A549 (cell line): Measurements from ENCODE around the gene CTNND2. TPM values are rescaled to one million over a fixed set of nuclear protein-coding genes. Genes with fewer than 3 reads are reported as not detected.

ENCODE experiments used
- ATAC-seq, 2 experiments: fragments of 200-7000 bp in 1 of 2; fragments of >200 bp in 1 of 2; cut with Nextera tagmentation in 1 of 2; cut with Tn5 transposase in 1 of 2; 3 replicates each; pipeline versions ENCODE4 v1.8.0 to v1.9.1; 2018 to 2020; ENCODE audit warnings: mild to moderate bottlenecking in 1 of 2, moderate library complexity in 1 of 2
- CTCF ChIA-PET: fragments of 300-600 bp; sonication (Branson Sonifier 250); formaldehyde crosslinking; extraction: SDS; loops from one replicate; lab custom pipeline; 2021; ENCODE audit warnings: antibody characterized with exemption, inconsistent platforms; lab: Yijun Ruan, JAX
- POLR2A ChIA-PET: fragments of 350-600 bp; formaldehyde crosslinking; extraction: SDS; loops from one replicate; lab custom pipeline; 2021; ENCODE audit warnings: antibody characterized with exemption, inconsistent platforms; lab: Yijun Ruan, JAX
- DNase-seq, 2 experiments: peaks; one replicate each; pipeline versions ENCODE4 v3.0.0 to v3.0.0-alpha.2; 2011 to 2016; ENCODE audit warnings: low read depth in 1 of 2, low spot score in 1 of 2
- FAIRE-seq: peaks from 2 replicates; lab custom pipeline; 2011; peaks lifted over from hg19 to GRCh38; lab: Jason Lieb, UNC
- H3K27ac ChIP-seq, 2 experiments: fragments of >200 bp; sonication (Bioruptor Twin); formaldehyde crosslinking; 3 replicates each; pipeline ENCODE4 v1.5.1; 2016 to 2017
- H3K4me1 ChIP-seq: fragments of >200 bp; sonication (Bioruptor Twin); formaldehyde crosslinking; 3 replicates; pipeline ENCODE4 v1.6.1; 2016
- H3K4me2 ChIP-seq: fragments of >200 bp; sonication (Bioruptor Twin); formaldehyde crosslinking; 3 replicates; pipeline ENCODE4 v1.6.1; 2016
- H3K4me3 ChIP-seq: fragments of >200 bp; sonication (Bioruptor Twin); formaldehyde crosslinking; 3 replicates; pipeline ENCODE4 v1.5.1; 2016
- H3K9me3 ChIP-seq: fragments of >200 bp; sonication (Bioruptor Twin); formaldehyde crosslinking; 3 replicates; pipeline ENCODE4 v1.6.1; 2016
- CBX2 ChIP-seq: fragments of 200-600 bp; sonication (generic); IDR thresholded peaks from 2 replicates; pipeline ENCODE4 v1.6.1; 2016; ENCODE audit warnings: low read depth, mild to moderate bottlenecking, borderline replicate concordance
- CHD2 ChIP-seq: fragments of 150-350 bp; IDR thresholded peaks from 2 replicates; pipeline ENCODE4 v1.6.1; 2014; ENCODE audit warnings: low read length; ENCODE audit not compliant: partially characterized antibody
- CTCF ChIP-seq: fragments of >200 bp; sonication (Bioruptor Twin); formaldehyde crosslinking; IDR thresholded peaks from 3 replicates; pipeline ENCODE4 v1.5.1; 2016
- FOXS1 ChIP-seq: fragments of 250-450 bp; sonication (Bioruptor Pico); IDR thresholded peaks from 2 replicates; pipeline ENCODE4 v1.5.0; 2020; ENCODE audit warnings: mild to moderate bottlenecking, moderate library complexity
- HEYL ChIP-seq: fragments of 250-450 bp; sonication (Bioruptor Pico); IDR thresholded peaks from 2 replicates; pipeline ENCODE4 v1.8.0; 2021; ENCODE audit warnings: mild to moderate bottlenecking, moderate library complexity
- HOXB13 ChIP-seq: fragments of 250-450 bp; sonication (Bioruptor Pico); IDR thresholded peaks from 2 replicates; pipeline ENCODE4 v1.5.0; 2020; ENCODE audit warnings: low read depth, mild to moderate bottlenecking, moderate library complexity
- JUN ChIP-seq, 2 experiments: fragments of >200 bp; sonication (Bioruptor Twin); formaldehyde crosslinking; IDR thresholded peaks; 2 replicates in 1 of 2; 3 replicates in 1 of 2; pipeline ENCODE4 v1.6.1; 2016 to 2017
- JUNB ChIP-seq: fragments of >200 bp; sonication (Bioruptor Twin); formaldehyde crosslinking; IDR thresholded peaks from 2 replicates; pipeline ENCODE4 v1.6.1; 2016
- KDM5A ChIP-seq: fragments of 200-600 bp; sonication (generic); IDR thresholded peaks from 2 replicates; pipeline ENCODE4 v1.6.1; 2016; ENCODE audit warnings: antibody characterized with exemption, mild to moderate bottlenecking
- MAX ChIP-seq: IDR thresholded peaks from 2 replicates; pipeline ENCODE4 v1.6.1; 2012
- NFE2L2 ChIP-seq: fragments of 150-350 bp; conservative IDR thresholded peaks from 2 replicates; pipeline ENCODE4 v1.6.1; 2014; ENCODE audit warnings: low read length
- NR3C1 ChIP-seq: fragments of >200 bp; sonication (Bioruptor Twin); formaldehyde crosslinking; IDR thresholded peaks from 3 replicates; pipeline ENCODE4 v1.6.1; 2017
- PHF8 ChIP-seq: fragments of 200-600 bp; sonication (generic); IDR thresholded peaks from 2 replicates; pipeline ENCODE4 v1.6.1; 2016; ENCODE audit warnings: low read depth, mild to moderate bottlenecking, antibody characterized with exemption, moderate library complexity, borderline replicate concordance
- POLR2A ChIP-seq: IDR thresholded peaks from 2 replicates; pipeline ENCODE4 v1.6.1; 2012; ENCODE audit warnings: mild to moderate bottlenecking, low read length
- ZC3H11A ChIP-seq: fragments of 450-650 bp; IDR thresholded peaks from 2 replicates; pipeline ENCODE4 v1.6.1; 2014; ENCODE audit warnings: antibody characterized with exemption, mild to moderate bottlenecking
- ZSCAN20 ChIP-seq: fragments of 250-450 bp; sonication (Bioruptor Pico); IDR thresholded peaks from 2 replicates; pipeline ENCODE4 v1.8.0; 2022; ENCODE audit warnings: mild to moderate bottlenecking, moderate library complexity
- WGBS: methylation state at CpG from one replicate; pipeline ENCODE4 v1.1.6; 2017; ENCODE audit errors: missing lambda C conversion rate; 5-methylcytosine and 5-hydroxymethylcytosine counted together
- polyA plus RNA-seq, 4 experiments: library from polyadenylated mRNA; depleted of rRNA in 3 of 4; stranded (reverse); fragments of >200 nt; fragmentation: RNase III in 1 of 4; extraction: RNeasy Plus Mini Kit Qiagen cat#74134 plus additional on column Dnase treatment in 1 of 4; gene quantifications; 2 replicates in 3 of 4; 3 replicates in 1 of 4; pipeline ENCODE4 v1.2.3, GENCODE V29; 2011 to 2017
- TF ChIP-seq, protein P1 (sequence below): fragments of 250-450 bp; sonication (Bioruptor Pico); IDR thresholded peaks from 2 replicates; pipeline ENCODE4 v1.5.0; 2021; ENCODE audit warnings: mild to moderate bottlenecking, moderate library complexity, borderline replicate concordance
- TF ChIP-seq, protein P2 (sequence below): fragments of >200 bp; sonication (Bioruptor Twin); formaldehyde crosslinking; IDR thresholded peaks from 2 replicates; pipeline ENCODE4 v1.6.1; 2016
- TF ChIP-seq, protein P3 (sequence below): IDR thresholded peaks from 2 replicates; pipeline ENCODE4 v1.6.1; 2012

The CTNND2 gene
- polyA plus RNA-seq, 2 of the 4 experiments (the other 2 are of a cell fraction) = not detected

GRCh38 chr5:11853796-11854195 is 50.5 kb downstream of the CTNND2 start:
- Histone ChIP-seq H3K4me2 (no peak overlapping the region), H3K9me3 (no peaks in the 10 kb centered on the region), H3K27ac (no peak overlapping the region), H3K4me3 (no peak overlapping the region), H3K4me1 (no peaks in the 10 kb centered on the region)
- no peak for ATAC-seq
- POLR2A ChIA-PET = no interaction called here
- FAIRE-seq = no peak
- 2% methylated on average over 10 of the region's 10 CpGs for WGBS
- no peak for DNase-seq
- TF ChIP-seq, protein P1, sequence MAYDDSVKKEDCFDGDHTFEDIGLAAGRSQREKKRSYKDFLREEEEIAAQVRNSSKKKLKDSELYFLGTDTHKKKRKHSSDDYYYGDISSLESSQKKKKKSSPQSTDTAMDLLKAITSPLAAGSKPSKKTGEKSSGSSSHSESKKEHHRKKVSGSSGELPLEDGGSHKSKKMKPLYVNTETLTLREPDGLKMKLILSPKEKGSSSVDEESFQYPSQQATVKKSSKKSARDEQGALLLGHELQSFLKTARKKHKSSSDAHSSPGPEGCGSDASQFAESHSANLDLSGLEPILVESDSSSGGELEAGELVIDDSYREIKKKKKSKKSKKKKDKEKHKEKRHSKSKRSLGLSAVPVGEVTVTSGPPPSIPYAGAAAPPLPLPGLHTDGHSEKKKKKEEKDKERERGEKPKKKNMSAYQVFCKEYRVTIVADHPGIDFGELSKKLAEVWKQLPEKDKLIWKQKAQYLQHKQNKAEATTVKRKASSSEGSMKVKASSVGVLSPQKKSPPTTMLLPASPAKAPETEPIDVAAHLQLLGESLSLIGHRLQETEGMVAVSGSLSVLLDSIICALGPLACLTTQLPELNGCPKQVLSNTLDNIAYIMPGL (CRISPR knock-in tag) = no peak
- no peak for TF ChIP-seq MAX
- CTCF ChIA-PET = no interaction called here

GRCh38 chr5:11853140-11853539 is 51.1 kb downstream of the CTNND2 start:
- H3K27ac ChIP-seq = no peak overlapping the region
- H3K4me3 ChIP-seq = no peak overlapping the region
- H3K4me1 ChIP-seq = no peaks in the 10 kb centered on the region
- ATAC-seq = no peak
- no peak for FAIRE-seq
- no peak for DNase-seq
- H3K9me3 ChIP-seq = no peaks in the 10 kb centered on the region
- POLR2A ChIA-PET = no interaction called here
- TF ChIP-seq JUN (IDR thresholded peaks at IDR 0.05) (no peak), POLR2A (no peak), NR3C1 (no peak), ZC3H11A (no peak), HOXB13 (CRISPR knock-in tag) (no peak), CHD2 (no peak), FOXS1 (CRISPR knock-in tag) (no peak), JUNB (no peak), CTCF (no peak), CBX2 (no peak), ZSCAN20 (CRISPR knock-in tag) (no peak), NFE2L2 (no peak)
- TF ChIP-seq, all 56 proteins: peak for 0
- CTCF ChIA-PET = no interaction called here
- H3K4me2 ChIP-seq = no peak overlapping the region

- TF ChIP-seq, protein P2, sequence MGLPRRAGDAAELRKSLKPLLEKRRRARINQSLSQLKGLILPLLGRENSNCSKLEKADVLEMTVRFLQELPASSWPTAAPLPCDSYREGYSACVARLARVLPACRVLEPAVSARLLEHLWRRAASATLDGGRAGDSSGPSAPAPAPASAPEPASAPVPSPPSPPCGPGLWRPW = no peak
- TF ChIP-seq PHF8 (no peak), HEYL (no peak), KDM5A (no peak)
- TF ChIP-seq, protein P3, sequence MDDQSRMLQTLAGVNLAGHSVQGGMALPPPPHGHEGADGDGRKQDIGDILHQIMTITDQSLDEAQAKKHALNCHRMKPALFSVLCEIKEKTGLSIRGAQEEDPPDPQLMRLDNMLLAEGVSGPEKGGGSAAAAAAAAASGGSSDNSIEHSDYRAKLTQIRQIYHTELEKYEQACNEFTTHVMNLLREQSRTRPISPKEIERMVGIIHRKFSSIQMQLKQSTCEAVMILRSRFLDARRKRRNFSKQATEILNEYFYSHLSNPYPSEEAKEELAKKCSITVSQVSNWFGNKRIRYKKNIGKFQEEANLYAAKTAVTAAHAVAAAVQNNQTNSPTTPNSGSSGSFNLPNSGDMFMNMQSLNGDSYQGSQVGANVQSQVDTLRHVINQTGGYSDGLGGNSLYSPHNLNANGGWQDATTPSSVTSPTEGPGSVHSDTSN = no peak
- POLR2A ChIA-PET = no interaction called here
- no peaks in the 10 kb centered on the region for H3K9me3 ChIP-seq
- CTCF ChIA-PET = no interaction called here
- no peak overlapping the region for H3K4me2 ChIP-seq
- 0% methylated on average over 1 of the region's 1 CpG for WGBS
- H3K4me1 ChIP-seq = no peaks in the 10 kb centered on the region
- H3K27ac ChIP-seq = no peak overlapping the region
- no peak for FAIRE-seq
- ATAC-seq = no peak
- H3K4me3 ChIP-seq = no peak overlapping the region
- no peak for DNase-seq
Measured at GRCh38 chr5:11852717-11853087, 51.5 kb downstream of the CTNND2 start.
